GM19239 (cell line): ENCODE results near the gene EXOC3L4.
A peak's percentile ranks its signal among the peaks of the same experiment; 100 is the strongest.

Experiments used
- DNase-seq: peaks from one replicate; pipeline ENCODE4 v3.0.0; 2011; ENCODE audit warnings: low spot score; ENCODE audit not compliant: insufficient read length
- FAIRE-seq: peaks from 2 replicates; lab custom pipeline; 2011; peaks lifted over from hg19 to GRCh38; lab: Jason Lieb, UNC

Gene EXOC3L4

GRCh38 chr14:103129301-103130016 lies 34.9 kb downstream of the EXOC3L4 start:
- peak; percentile 13 for DNase-seq

GRCh38 chr14:103130017-103130764 lies 35.7 kb downstream of the EXOC3L4 start:
- DNase-seq: no peak
- no peak for FAIRE-seq

More at GRCh38 chr14:103129301-103130016, 34.9 kb downstream of the EXOC3L4 start:
- FAIRE-seq: no peak

- no peak for DNase-seq
- FAIRE-seq: no peak
These were observed 36.4 kb downstream of the EXOC3L4 start for GRCh38 chr14:103130965-103131364.

GRCh38 chr14:103131580-103131979 lies 37.1 kb downstream of the EXOC3L4 start:
- DNase-seq (no peak), FAIRE-seq (no peak)

- FAIRE-seq: no peak
- DNase-seq: no peak
These were observed 38.1 kb downstream of the EXOC3L4 start for GRCh38 chr14:103132381-103133209.

- no peak for FAIRE-seq
- no peak for DNase-seq
These were observed 39.0 kb downstream of the EXOC3L4 start for GRCh38 chr14:103133210-103134140.

- FAIRE-seq: no peak
These were observed 39.9 kb downstream of the EXOC3L4 start for GRCh38 chr14:103134405-103134804.

GRCh38 chr14:103134919-103135318 lies 40.4 kb downstream of the EXOC3L4 start:
- FAIRE-seq (no peak), DNase-seq (no peak)

More at GRCh38 chr14:103134405-103134804, 39.9 kb downstream of the EXOC3L4 start:
- DNase-seq: no peak

GRCh38 chr14:103135333-103136260 lies 41.1 kb downstream of the EXOC3L4 start:
- no peak for DNase-seq
- FAIRE-seq: no peak

GRCh38 chr14:103136388-103137271 lies 42.1 kb downstream of the EXOC3L4 start:
- FAIRE-seq (no peak), DNase-seq (no peak)

GRCh38 chr14:103137689-103138300 lies 43.3 kb downstream of the EXOC3L4 start:
- FAIRE-seq (no peak), DNase-seq (no peak)

GRCh38 chr14:103138301-103139131 lies 44.0 kb downstream of the EXOC3L4 start:
- FAIRE-seq: no peak
- DNase-seq: no peak

- DNase-seq (no peak), FAIRE-seq (no peak)
These were observed 44.9 kb downstream of the EXOC3L4 start for GRCh38 chr14:103139132-103140025.

- FAIRE-seq: peak; percentile 72
- DNase-seq: no peak
These were observed 46.0 kb downstream of the EXOC3L4 start for GRCh38 chr14:103140316-103141109.
